ENCODE data around the gene CTSA.
"Not testable (repeated sequence)": the region's sequence is repeated elsewhere in the genome, so short reads cannot be mapped to it uniquely, and the experiment has no call there.

Gene CTSA

DNA sequence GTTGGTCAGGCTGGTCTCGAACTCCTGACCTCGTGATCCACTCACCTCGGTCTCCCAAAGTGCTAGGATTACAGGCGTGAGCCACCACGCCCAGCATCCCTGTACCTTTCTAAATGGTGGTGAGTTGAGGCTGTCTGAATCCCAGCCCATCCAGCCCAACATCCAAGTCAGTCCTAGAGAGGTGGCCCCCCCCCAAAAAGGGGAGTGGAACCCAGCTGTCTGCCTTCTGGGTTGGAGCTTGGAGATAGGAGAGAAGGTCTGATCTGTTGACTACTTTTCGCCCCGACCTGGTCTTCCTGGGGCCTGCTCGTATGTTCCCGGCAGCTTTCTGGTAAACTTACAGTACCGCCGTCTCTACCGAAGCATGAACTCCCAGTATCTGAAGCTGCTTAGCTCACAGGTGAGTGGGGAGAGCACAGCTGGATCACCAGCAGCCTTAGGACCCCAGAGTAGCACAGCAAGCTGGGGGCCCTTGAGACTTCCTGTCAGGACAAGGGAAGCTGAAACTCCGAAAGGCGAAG lies 5.6 kb downstream of the CTSA start:
- no peak for DNase-seq (ENCODE audit: low spot score)

DNA sequence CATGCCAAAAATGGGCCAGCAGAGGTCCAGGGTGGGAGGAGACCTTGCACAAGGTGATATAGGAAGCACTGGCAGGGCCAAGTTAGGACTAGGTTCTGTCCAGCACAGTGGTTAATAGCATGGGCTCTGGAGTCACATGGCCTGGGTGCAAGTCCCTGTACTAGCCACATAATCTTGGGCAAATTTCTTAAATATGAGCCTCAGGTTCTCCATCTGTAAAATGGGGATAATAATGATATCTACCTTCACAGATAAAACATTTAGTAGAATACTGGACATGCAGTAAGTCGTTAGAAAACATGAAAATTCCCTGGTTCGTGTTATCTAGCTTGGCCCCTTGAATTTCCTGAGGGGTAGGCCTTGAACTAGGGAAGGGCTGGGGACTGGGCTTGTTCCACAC lies 6.2 kb downstream of the CTSA start:
- no peak for DNase-seq (ENCODE audit: low spot score)

DNA sequence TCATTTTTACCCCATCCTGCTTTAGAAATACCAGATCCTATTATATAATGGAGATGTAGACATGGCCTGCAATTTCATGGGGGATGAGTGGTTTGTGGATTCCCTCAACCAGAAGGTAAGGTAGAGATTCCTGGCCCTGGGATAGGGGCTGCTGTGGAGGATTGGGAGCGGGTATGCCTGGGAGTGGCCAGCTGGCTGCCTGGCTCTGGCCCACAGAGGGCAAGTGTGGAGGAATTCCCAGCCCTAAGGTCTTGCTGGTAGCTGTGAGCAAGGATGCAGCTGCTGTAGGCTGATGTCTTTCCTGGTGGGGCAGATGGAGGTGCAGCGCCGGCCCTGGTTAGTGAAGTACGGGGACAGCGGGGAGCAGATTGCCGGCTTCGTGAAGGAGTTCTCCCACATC lies 6.6 kb downstream of the CTSA start:
- DNase-seq (ENCODE audit: low spot score) = no peak

DNA sequence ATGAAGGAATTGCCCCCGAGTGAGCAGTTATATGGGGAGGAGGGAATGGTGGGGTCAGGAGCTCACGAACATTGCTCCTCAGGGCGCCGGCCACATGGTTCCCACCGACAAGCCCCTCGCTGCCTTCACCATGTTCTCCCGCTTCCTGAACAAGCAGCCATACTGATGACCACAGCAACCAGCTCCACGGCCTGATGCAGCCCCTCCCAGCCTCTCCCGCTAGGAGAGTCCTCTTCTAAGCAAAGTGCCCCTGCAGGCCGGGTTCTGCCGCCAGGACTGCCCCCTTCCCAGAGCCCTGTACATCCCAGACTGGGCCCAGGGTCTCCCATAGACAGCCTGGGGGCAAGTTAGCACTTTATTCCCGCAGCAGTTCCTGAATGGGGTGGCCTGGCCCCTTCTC lies 7.2 kb downstream of the CTSA start:
- no peak for DNase-seq (ENCODE audit: low spot score)

DNA sequence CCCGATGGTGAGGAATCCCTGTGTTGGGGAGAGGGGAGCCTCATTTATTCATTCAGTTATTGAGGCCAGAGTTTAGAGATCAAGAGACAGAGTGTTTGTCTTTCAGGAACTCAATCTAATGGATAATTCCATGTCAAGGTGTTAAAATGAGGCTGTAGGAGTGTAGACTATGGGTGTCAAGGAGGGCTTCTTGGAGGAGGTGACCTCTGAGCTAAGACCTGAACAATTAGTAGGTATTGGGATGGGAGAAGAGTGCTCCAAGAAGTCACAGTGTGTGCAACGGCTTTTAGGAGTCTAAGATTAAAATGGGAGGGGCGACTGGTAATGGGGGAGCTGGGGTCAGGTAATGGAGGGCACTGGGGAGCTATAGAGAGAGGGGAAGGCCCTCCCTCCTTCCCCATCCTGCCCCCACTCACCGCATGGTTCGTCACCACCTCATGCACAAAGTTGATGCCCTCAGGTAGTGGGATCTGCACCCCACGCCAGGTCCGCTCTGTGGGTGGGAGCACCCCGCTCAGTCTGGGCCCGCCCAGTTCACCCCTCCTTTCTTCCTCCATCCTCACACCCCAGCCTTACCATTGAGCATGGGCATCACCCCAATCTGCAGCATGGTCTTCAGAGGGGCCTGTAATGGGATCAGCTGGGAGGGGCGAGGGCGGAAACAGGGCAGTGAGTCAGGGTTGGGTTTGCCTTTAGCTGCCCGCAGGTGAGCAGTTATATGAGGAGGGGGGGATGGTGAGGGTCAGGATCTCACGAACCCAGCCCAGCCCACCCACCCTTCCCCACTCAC lies 8.1 kb downstream of the CTSA start:
- no peak for DNase-seq (ENCODE audit: low spot score)

DNA sequence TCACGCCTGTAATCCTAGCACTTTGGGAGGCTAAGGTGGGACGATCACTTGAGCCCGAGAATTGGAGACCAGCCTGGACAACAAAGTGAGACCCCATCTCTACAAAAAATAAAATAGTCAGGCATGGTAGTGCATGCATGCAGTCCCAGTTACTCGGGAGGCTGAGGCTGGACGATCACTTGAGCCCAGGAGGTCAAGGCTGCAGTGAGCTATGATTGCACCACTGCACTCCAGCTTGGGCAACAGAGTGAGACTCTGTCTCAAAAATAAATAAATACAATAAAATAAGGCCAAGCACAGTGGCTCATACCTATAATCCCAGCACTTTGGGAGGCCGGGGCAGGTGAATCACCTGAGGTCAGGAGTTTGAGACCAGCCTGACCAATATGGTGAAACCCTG lies 10.2 kb downstream of the CTSA start:
- DNase-seq (ENCODE audit: low spot score) = not testable (repeated sequence)

DNA sequence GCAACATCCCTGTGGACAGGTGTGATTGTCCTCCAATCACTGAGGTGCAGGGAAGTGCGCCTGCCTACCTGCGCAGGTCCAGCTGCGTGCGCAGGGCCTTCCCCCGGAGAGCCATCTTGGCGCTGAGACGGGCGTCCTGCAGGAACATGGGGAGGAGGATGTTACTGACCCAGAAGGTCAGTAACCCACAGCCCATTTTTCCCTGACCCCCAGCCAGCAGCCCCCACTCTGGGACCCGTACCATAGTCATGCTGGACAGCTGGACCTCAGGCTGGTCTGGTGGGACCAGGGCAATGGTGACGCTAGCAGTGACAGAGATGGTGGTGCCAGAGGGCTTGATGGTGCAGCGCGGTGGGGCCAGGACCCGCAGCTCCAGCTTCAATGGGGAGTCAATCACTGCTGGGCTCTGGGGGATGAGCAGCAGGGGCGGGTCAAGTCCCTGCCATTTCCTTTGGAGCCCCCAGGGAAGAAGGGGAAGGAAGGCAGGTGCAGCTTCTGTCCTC lies 11.1 kb downstream of the CTSA start:
- DNase-seq (ENCODE audit: low spot score) = no peak

DNA sequence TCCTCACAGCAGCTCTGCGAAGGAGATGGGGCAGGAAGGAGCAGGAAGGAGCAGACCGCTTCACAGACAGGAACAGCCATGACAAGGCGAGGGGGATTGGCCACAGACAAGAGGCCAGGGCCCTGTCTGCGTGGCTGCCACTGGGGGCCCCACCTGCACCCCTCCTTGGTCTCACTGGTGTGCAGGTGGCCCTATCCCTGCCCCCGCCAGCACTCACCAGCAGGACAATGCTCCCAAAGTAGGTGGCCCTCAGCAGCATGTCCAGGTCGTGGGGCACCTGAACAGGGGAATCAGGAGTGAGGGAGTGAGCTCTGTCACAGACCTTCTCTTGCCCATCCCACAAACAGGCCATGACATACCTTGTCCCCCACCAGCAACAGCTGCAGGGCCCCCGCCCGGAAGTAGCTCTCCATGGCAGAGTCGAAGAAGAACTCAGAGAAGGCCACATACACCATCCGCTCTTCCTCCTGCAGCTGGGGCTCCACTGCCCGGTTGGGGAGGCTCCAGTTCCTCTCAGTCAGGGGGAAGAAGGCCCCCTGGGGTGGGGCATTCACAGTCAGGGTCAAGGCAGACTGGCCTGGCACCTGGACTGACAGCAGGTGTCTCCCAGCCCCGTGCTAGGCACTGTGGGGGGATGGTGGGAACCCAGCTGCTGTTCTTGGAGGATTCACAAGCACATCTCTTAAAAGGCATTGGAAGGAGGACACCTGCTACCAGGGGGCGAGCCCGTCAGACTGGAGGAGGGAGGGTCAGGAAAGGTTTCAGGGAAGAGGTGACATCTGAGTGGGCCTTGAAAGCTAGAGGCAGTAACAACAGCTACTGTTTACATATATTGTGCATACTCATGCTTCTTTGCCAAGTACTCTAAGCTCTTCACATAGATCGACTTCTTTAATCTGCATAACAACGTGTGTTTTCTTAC lies 13.7 kb downstream of the CTSA start:
- DNase-seq (ENCODE audit: low spot score) = no peak

DNA sequence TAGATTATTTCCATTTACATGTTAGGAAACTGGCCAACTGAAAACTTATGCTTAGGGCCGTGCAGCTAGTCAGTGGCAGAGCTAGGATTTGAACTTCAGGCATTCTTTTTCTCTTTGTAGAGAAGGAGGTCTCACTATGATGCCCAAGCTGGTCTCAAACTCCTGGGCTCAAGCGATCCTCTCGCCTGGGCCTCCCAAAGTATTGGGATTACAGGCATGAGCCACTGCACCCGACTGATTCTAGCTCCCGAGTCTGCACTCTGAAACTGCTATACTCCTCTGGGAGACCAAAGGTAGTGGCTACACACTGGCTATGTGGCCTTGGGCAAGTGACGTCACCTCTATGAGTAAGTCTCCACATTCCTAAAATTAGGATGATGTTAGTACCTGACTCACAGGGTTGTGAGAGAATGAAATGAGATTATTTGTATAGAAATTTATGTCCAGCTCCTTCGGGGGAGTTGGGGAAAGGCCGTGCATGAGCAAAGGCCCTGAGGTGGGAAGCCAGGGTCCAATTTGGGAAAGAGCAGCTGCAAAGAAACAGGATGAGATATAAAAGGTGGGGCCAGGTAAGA lies 14.5 kb downstream of the CTSA start:
- DNase-seq (ENCODE audit: low spot score) = no peak

DNA sequence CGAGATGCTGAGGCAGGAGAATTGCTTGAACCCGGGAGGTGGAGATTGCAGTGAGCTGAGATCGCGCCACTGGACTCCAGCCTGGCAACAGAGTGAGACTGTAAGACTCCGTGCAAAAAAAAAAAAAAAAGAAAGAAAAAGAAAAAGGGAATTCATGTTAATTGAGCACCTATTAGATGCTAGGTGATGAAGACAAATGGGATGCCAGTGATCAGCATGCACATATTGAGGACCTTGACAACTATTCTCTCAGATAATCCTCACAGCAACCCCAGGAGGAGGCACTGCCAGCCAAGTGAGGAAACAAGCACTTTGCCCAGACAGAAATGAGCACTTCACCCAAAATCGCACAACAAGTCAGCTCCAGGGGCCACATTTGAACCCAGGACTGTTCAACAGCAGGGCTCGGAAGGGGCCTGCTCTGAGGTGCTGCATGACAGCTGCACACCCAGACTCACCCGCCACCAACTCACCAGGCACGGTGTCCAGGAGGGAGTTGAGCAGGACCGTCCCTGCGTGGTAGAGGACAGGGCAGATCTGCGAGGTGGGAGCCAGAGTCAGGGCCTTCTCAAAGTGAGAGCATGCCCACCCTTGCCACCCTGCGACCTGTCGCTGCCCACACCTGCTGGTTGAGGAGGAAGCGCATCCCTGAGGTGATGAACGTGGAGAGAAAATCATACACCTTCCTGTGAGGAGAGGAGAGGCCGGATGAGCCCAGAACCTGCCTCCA lies 16.2 kb downstream of the CTSA start:
- no peak for DNase-seq (ENCODE audit: low spot score)

DNA sequence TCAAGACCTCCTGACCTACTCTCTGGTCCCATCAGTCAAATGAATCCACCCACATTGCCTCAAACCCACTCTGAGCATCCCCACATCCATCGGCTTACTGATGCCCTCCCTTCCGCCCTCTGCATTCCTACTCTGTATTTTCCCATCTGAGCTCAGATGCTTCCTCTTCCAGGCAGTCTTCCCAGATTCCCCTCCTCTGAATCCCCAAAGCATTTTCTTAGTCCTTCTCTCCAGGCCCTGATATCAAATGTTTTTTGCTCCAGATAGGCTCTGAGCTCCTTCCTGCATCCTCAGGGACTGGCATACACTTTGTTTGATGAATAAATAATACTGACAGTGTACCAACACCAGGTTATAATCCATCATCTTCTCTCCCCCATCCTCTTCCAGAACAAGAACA lies 16.9 kb downstream of the CTSA start:
- DNase-seq (ENCODE audit: low spot score) = no peak

DNA sequence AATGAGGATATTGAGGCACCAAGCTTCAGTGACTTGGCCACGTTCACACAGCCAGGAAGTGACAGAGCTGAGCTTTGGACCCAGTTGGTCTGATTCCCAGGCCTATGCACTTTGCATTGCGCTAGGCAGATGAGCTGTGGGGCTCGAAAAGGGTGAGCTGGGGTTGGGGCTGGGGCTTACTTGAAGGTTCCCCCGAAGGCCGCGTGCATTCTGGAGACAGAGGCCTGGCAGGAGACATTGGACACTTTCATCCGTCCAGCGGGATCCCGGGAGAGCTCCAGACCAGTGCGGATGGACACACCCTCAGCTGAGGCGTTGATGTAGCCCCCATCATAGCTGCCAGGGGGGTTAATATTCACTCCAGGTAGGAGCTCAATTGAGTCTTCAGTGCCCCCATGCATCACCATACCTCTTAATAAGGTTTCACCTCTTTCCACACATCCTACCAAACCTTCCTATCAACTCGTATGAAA lies 18.2 kb downstream of the CTSA start:
- DNase-seq (ENCODE audit: low spot score) = no peak

DNA sequence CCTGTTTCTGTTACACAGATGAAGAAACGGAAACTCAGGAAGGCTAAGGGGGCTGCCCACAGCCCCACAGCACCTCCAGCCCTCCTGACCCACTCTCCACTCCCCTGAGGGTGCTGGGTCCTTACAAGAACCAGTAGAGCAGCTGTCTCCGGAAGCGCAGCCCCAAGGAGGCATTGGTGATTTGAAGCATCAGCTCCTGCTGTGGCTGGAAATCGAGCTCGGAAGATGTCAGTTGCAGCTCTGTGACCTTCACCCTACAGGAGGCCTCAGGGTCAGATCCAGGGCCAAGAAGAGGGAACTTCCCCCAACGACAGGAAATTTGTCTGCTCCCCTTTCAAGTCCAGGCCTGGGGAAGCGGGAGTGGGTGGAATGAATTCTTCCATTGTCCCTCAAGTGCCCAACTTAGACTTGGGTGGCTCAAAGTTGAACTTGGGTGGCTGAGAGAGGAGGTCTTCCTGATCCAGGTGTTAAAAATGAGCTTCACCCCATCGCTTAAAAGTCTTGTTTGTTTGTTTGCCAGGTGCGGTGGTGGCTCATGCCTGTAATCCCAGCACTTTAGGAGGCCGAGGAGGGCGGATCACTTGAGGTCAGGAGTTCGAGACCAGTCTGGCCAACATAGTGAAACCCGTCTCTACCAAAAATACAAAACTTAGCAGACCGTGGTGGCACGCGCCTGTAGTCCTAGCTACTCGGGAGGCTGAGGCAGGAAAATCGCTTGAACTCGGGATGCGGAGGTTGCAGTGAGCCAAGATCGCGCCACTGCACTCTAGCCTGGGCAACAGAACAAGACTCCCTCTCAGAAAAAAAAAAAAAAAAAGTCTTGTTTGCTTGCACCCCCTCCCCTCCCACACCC lies 18.9 kb downstream of the CTSA start:
- DNase-seq (ENCODE audit: low spot score) = no peak

DNA sequence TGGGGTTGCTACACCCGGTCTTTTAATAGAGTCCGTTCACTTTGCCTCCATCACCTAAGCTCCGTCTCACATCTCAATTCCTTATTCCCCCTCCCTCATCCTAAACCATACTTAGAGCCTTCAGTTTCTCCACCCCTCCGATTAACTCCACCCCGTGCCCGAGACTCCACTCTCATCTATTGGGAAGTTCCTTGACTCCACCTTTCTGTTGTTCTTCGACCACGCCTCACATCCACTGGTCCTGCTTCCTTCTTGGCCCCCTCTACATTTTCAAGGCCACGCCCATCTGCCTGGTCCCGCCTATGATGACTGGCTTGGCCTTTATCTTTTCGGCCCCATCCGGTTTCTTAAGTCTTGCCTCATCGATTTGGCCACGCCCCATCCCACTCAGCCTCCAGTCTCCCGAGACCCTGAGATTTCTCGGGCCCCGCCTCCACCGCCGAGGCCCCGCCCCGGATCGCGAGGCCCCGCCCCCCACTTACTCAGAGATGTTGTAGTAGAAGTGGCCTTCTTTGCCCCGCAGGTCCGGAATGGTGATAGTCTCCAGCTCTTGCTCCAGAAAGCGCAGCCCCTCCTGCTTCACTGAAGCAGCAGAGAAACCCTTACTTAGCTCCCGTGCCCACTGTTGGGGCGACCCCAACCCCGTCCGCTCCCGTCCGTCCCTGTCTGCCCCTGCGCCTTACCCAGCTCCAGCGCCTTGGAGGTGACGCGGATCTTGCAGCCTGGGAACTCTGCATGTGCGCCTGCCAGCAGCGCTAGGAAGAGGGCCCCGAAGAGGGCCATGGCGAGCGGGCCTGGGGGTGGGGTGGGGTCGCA lies 19.7 kb downstream of the CTSA start:
- DNase-seq (ENCODE audit: low spot score) = peak; percentile 98

DNA sequence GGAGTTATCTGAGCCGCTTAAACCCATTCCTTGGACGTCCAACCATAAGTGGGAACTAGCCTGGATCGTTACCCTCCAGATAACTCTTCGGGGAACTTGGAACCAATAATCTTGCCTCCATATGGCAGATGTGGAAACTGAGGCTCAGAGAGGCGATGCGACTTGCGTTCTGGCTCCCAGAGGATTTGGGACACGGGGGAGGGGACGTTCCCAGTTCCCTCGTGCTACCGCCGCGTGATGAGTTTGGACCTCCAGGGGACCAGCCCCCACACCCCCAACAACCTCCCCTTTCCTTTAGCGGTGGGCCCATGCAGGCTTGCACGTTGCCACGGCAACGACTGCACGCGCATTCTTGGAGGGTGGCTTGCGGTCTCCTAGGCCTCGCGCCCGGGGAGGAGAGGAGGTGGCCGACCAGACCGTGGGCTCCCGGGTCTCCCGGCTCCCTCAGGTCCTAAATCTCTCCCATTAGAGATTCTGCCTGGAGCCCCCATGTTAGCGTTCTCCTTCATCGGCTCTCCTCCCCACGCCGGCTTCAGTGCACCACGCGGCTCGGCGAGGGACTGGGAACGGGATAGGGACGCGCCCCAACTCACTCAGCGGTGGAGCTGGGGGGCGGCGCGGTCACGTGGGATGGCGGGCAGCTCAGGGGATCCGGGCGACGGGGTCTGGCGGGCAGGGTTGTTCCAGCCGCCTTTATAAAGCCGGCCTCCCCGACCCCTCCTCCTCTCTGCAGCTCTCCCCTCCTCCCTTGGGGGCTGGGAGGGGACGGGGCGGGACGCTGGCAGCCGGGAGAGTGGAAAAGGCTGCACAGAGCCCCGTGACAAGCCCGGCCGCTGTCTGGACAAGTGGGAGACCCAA lies 20.6 kb downstream of the CTSA start, which contains the start of gene PLTP:
TSS of gene PLTP (minus strand) at position 670 of the 858 bp plus-strand sequence. CDS start 703 bp downstream, outside the sequence.
- DNase-seq (ENCODE audit: low spot score) = no peak

DNA sequence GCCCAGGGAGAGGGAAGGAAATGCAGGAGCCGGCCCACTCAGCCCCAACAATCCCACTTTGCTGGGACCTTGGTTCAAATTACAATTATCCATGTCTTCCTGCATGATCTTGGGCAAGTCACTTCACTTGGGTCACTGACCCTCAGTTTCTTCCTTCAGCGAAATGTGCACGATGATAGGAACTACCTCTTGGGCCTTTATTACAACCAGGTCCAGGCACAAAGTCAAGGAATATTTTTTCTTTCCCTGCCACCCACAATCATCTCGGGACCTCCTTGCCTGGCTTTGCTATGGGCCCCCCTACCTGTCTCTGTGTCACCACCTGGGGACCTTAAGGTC lies 21.2 kb downstream of the CTSA start:
- no peak for DNase-seq (ENCODE audit: low spot score)

DNA sequence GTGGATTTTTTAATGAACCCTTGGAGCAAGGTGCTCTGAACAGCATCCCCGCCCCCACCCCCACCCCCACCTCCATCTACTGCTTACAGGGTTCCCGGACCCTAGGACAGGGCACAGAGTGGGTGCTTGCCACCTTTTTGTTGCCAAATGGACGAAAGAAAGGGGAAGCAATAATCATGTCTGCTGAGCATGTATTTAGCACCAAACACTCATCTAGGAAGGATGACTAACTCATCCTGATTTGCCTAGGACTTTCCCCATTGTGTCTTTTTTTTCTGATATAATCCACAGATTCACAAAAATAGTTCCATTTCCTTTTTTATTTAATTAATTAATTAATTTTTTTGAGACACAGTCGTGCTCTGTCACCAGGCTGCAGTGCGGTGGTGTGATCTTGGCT lies 22.0 kb downstream of the CTSA start:
- no peak for DNase-seq (ENCODE audit: low spot score)

DNA sequence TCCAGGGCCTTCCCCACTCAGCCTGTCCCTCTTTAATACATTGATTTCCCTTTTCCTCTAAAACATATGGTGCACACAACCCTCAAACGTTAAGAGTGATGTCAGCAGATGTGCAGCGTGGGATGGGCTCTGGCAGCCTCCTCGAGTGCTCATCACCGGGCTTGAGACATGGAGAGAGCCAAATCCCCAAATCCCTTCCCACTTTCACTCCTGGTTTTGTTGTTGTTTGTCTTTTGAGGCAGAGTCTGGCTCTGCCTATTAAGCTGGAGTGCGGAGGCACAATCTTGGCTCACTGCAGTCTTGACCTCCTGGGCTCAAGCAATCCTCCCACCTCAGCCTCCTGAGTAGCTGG lies 26.6 kb downstream of the CTSA start:
- DNase-seq (ENCODE audit: low spot score) = no peak

DNA sequence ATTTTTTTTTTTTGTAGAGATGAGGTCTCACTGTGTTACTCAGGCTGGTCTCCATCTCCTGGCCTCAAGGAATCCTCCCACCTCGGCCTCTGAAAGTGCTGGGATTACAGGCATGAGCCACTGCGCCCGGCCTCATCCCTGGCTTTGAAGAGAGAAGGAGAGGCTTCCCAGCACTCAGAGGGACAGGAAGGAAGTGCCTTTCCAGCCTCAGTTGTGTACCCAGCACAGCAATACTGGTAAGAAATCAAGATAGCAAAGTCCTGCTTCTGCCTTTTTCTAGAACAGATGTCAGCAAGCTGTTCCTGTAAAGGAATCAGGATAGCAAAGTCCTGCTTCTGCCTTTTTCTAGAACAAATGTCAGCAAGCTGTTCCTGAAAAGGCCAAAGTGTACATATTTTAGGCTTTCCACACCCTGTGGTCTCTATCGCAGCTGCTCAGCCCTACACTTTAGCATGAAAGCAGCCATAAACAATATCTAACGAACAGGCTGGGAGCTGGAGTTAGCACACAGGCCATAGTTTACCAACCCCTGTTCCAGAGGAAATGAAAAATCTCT lies 27.1 kb downstream of the CTSA start:
- DNase-seq (ENCODE audit: low spot score) = no peak
